HG03103 (cell line): ENCODE results near the gene MRAP.
"Not testable (repeated sequence)": the region's sequence is repeated elsewhere in the genome, so short reads cannot be mapped to it uniquely, and the experiment has no call there.

Source experiments
- ATAC-seq: cut with Tn5 transposase; IDR thresholded peaks from one replicate; pipeline ENCODE4 v1.9.1; 2021; ENCODE audit warnings: low read depth; ENCODE audit not compliant: unreplicated experiment

Gene MRAP

GRCh38 chr21:32298658-32299081 is at the start of gene MRAP:
Gene MRAP, plus strand, starts transcription at chr21:32298855. Its CDS starts 117 bp downstream, at chr21:32298972.
- ATAC-seq: no peak

GRCh38 chr21:32249511-32250280 is 49.0 kb upstream of the MRAP start:
- ATAC-seq: no peak

GRCh38 chr21:32252136-32252535 is 46.5 kb upstream of the MRAP start:
- ATAC-seq: no peak

GRCh38 chr21:32253215-32253641 is 45.4 kb upstream of the MRAP start:
- no peak for ATAC-seq

GRCh38 chr21:32256251-32256650 is 42.4 kb upstream of the MRAP start:
- ATAC-seq: no peak

- no peak for ATAC-seq
These were observed 41.6 kb upstream of the MRAP start for GRCh38 chr21:32256873-32257620.

- no peak for ATAC-seq
These were observed 40.5 kb upstream of the MRAP start for GRCh38 chr21:32257962-32258785.

GRCh38 chr21:32258786-32259048 is 39.9 kb upstream of the MRAP start:
- ATAC-seq: not testable (repeated sequence)

- no peak for ATAC-seq
These were observed 38.5 kb upstream of the MRAP start for GRCh38 chr21:32260130-32260529.

- ATAC-seq: no peak
These were observed 36.7 kb upstream of the MRAP start for GRCh38 chr21:32261929-32262328.

- ATAC-seq: not testable (repeated sequence)
These were observed 33.3 kb upstream of the MRAP start for GRCh38 chr21:32265321-32265720.

- no peak for ATAC-seq
These were observed 27.9 kb upstream of the MRAP start for GRCh38 chr21:32270748-32271147.

- no peak for ATAC-seq
These were observed 22.0 kb upstream of the MRAP start for GRCh38 chr21:32276671-32277070.

- no peak for ATAC-seq
These were observed 20.6 kb upstream of the MRAP start for GRCh38 chr21:32278103-32278502.

- peak; percentile 90 for ATAC-seq
These were observed 19.9 kb upstream of the MRAP start, which contains the start of gene MIS18A for GRCh38 chr21:32278518-32279376. Gene MIS18A, minus strand, starts transcription at chr21:32279049. Its CDS starts 35 bp downstream, at chr21:32279014.

- no peak for ATAC-seq
These were observed 19.3 kb upstream of the MRAP start for GRCh38 chr21:32279377-32279680.

GRCh38 chr21:32281531-32281930 is 17.1 kb upstream of the MRAP start:
- no peak for ATAC-seq

- no peak for ATAC-seq
These were observed 15.7 kb upstream of the MRAP start for GRCh38 chr21:32282992-32283391.

GRCh38 chr21:32285476-32285875 is 13.2 kb upstream of the MRAP start:
- no peak for ATAC-seq

- ATAC-seq: no peak
These were observed 1.2 kb upstream of the MRAP start for GRCh38 chr21:32297449-32297848.
